Colonic mucosa (tissue), 4 donors: ENCODE measurements around the gene ABI1. TPM values are rescaled to one million over a fixed set of nuclear protein-coding genes. Genes with fewer than 3 reads are reported as not detected.

Experiments
- DNase-seq: peaks from one replicate; pipeline ENCODE4 v3.0.0-alpha.2; 2020
- H3K27ac ChIP-seq: fragments of 200-600 bp; one replicate; pipeline ENCODE4 v1.8.0; 2021
- H3K27me3 ChIP-seq: fragments of 200-600 bp; one replicate; pipeline ENCODE4 v1.8.0; 2021
- H3K36me3 ChIP-seq: fragments of 200-600 bp; one replicate; pipeline ENCODE4 v1.8.0; 2021
- H3K4me1 ChIP-seq: fragments of 200-600 bp; one replicate; pipeline ENCODE4 v1.8.0; 2021; ENCODE audit warnings: mild to moderate bottlenecking
- H3K4me3 ChIP-seq: fragments of 200-600 bp; one replicate; pipeline ENCODE4 v1.8.0; 2021
- H3K9ac ChIP-seq, 2 donors: one replicate each; pipeline ENCODE4 v1.7.0; 2013; ENCODE audit warnings: control low read depth in 2 of 2, low read depth in 2 of 2, low read length in 2 of 2
- H3K9me3 ChIP-seq: fragments of 200-600 bp; one replicate; pipeline ENCODE4 v1.8.0; 2021
- CTCF ChIP-seq: fragments of 200-600 bp; IDR thresholded peaks from one replicate; pipeline ENCODE4 v1.8.0; 2022; ENCODE audit warnings: antibody characterized with exemption, mild to moderate bottlenecking
- intact Hi-C: fragments of 100-400 bp; cut with DNase I; formaldehyde crosslinking; loops from one replicate; pipeline ENCODE4 v1.14.1; 2022
- total RNA-seq, 2 donors: library from RNA; stranded (reverse); fragmentation: NEBNext Ultra II Directional in 1 of 2; extraction: Animal tissue kit (Norgen Biotek cat#: 25700) in 1 of 2; gene quantifications; one replicate each; pipeline ENCODE4 v1.2.1, GENCODE V29; 2021
- donor health status: healthy.
- donor health status: DM: no; HTN: no; CAD: no.
- donor health status: DM: no; HTN: no; CAD: no.

The ABI1 gene
- total RNA-seq, 2 donors from 2014 or later: 45.6 to 65.3 TPM

- no peak for DNase-seq
- no peaks in the 10 kb centered on the region for H3K36me3 ChIP-seq
- TF ChIP-seq CTCF: no peak
- no peak overlapping the region for H3K9ac ChIP-seq
- H3K4me1 ChIP-seq: no peaks in the 10 kb centered on the region
- intact Hi-C loops: loop anchor here (10.0 kb wide), 1 partner anchor 369 kb away; no protein-coding TSS in a partner anchor
- H3K27me3 ChIP-seq: no peaks in the 10 kb centered on the region
- H3K9me3 ChIP-seq: no peaks in the 10 kb centered on the region
- H3K27ac ChIP-seq: no peak overlapping the region
- no peak overlapping the region for H3K4me3 ChIP-seq
Measured at GRCh38 chr10:26746061-26746460, 114.7 kb downstream of the ABI1 start.

GRCh38 chr10:26743841-26744240 lies 116.9 kb downstream of the ABI1 start:
- no peak overlapping the region for H3K27ac ChIP-seq
- no peak overlapping the region for H3K9ac ChIP-seq
- intact Hi-C loops: loop anchor here (10.0 kb wide), 1 partner anchor 371 kb away; no protein-coding TSS in a partner anchor
- no peak for DNase-seq
- TF ChIP-seq CTCF: no peak
- no peak overlapping the region for H3K4me3 ChIP-seq
- no peaks in the 10 kb centered on the region for H3K36me3 ChIP-seq
- H3K27me3 ChIP-seq: no peaks in the 10 kb centered on the region
- H3K4me1 ChIP-seq: no peaks in the 10 kb centered on the region
- no peaks in the 10 kb centered on the region for H3K9me3 ChIP-seq

- Histone ChIP-seq H3K9me3 (no peaks in the 10 kb centered on the region), H3K27ac (no peak overlapping the region), H3K4me1 (no peaks in the 10 kb centered on the region), H3K27me3 (no peaks in the 10 kb centered on the region), H3K9ac (no peak overlapping the region), H3K4me3 (no peak overlapping the region), H3K36me3 (no peaks in the 10 kb centered on the region)
- intact Hi-C loops: loop anchor here (10.0 kb wide), 1 partner anchor 372 kb away; no protein-coding TSS in a partner anchor
- no peak for DNase-seq
- no peak for TF ChIP-seq CTCF
Measured at GRCh38 chr10:26743091-26743490, 117.7 kb downstream of the ABI1 start.

- no peak overlapping the region for H3K9ac ChIP-seq
- H3K27me3 ChIP-seq: no peaks in the 10 kb centered on the region
- H3K4me3 ChIP-seq: no peak overlapping the region
- DNase-seq: no peak
- no peaks in the 10 kb centered on the region for H3K4me1 ChIP-seq
- no peaks in the 10 kb centered on the region for H3K9me3 ChIP-seq
- intact Hi-C loops: loop anchor here (10.0 kb wide), 1 partner anchor 373 kb away; no protein-coding TSS in a partner anchor
- no peaks in the 10 kb centered on the region for H3K36me3 ChIP-seq
- no peak overlapping the region for H3K27ac ChIP-seq
- no peak for TF ChIP-seq CTCF
Measured at GRCh38 chr10:26741368-26741767, 119.4 kb downstream of the ABI1 start.

GRCh38 chr10:26739071-26739631 lies 121.6 kb downstream of the ABI1 start:
- no peaks in the 10 kb centered on the region for H3K27me3 ChIP-seq
- no peaks in the 10 kb centered on the region for H3K4me1 ChIP-seq
- H3K4me3 ChIP-seq: no peak overlapping the region
- no peak for TF ChIP-seq CTCF
- no peaks in the 10 kb centered on the region for H3K36me3 ChIP-seq
- no peak overlapping the region for H3K9ac ChIP-seq
- intact Hi-C loops: no loop called here
- no peak for DNase-seq
- no peak overlapping the region for H3K27ac ChIP-seq
- H3K9me3 ChIP-seq: no peaks in the 10 kb centered on the region
